ENCODE measurements around the gene PYGM.

PYGM gene

DNA sequence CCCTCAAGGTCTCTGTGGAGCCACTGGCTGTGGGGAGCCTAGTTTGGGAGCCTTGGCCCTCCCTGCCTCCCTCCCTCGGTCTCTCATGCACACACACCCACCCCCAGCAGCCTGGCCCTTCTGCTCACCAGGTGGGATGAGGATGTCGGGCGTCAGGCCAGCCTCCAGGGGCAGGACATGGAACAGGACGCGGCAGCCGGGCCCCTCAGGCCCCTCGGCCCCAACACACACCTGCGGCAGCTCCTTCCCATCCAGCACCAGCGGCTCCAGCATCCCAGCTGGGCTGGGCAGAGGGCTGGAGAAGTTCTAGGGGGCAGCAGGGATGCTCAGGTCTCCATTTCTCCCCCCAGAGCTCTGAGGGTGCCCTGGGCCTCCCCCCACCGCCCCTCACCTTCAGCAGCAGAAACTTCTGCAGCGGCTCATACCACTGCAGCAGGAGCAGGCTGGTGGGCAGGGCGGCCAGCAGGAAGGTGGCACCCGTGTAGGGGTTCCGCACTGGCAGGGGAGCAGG is 32.1 kb upstream of the PYGM start:
- DNase-seq (ENCODE audit: low read depth) = no peak

DNA sequence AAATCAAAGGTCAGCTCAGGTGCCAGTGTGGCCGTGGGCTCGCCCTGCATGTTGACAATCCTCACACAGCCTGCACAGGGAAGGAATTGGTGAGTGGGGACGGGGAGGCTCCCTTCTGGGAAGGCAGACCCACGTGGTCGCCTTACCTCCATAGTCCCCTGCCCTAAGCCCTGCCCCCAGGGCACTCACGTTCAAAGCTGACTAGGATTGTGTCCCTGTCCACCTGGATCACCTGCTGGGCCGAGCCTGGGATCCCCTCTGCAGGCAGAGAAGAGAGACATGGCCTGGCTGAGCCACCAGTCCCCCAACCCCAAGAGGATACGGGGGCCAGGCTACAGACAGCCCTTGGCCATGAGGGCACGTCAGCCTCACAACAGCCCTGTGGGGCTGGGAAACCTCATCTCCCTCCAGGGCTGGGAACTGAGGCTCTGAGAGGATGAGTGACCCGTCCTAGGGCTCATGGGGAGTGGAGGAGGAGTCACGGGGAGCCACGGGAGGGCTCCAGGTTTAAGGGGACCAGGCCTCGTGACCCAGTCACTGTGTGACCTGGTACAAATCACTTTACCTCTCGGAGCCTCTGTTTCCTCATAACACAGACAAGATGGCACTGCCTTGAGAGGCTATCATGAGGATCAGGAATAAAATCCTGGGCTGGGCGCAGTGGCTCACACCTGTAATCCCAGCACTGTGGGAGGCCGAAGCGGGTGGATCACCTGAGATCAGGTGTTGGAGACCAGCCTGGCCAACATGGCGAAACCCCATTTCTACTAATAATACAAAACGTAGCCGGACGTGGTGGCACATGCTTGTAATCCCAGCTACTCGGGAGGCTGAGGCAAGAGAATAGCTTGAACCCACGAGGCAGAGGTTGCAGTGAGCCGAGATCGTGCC is 30.7 kb upstream of the PYGM start:
- no peak for DNase-seq (ENCODE audit: low read depth)

DNA sequence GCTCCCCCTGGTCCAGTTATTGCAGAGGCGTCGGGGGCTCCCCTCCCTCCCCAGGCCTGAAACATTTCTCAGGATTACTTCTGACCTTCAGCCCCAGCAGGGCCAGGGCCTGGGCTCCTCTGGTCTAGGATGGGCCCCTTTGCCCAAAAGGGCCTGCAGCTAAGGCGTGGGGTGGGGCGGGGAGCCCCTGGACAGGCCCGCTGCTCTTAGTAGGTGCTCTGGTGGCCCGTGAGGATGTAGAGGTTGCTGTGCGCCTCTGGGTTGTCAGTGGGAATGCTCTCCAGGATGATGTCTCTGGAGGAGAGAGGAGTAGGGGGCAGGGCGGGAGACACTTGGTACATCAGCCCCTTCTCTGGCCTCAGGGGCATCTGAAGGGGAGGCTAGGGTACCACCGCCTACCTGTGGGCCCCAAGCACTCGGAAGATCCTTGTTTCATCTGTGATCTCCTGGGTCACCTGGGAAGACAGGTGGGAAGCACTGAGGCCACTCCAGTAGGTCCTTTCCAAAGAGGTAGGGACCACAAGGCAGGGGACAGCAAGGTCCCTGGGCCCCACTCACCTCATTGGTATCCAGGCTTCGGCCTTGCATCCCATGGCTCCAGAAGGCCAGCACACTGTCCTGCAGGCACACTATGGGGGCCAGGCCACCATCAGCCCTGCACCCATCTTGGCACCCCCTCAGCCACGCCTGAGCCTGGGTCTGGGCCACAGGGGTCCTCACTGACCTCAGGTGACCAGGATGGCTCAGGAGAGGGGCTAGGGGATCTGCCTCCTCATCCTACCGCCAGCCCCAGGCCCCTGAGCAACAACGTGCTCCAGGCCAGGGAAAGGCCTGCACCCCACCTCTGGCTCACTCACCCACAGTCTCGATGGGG is 29.8 kb upstream of the PYGM start:
- no peak for DNase-seq (ENCODE audit: low read depth)

DNA sequence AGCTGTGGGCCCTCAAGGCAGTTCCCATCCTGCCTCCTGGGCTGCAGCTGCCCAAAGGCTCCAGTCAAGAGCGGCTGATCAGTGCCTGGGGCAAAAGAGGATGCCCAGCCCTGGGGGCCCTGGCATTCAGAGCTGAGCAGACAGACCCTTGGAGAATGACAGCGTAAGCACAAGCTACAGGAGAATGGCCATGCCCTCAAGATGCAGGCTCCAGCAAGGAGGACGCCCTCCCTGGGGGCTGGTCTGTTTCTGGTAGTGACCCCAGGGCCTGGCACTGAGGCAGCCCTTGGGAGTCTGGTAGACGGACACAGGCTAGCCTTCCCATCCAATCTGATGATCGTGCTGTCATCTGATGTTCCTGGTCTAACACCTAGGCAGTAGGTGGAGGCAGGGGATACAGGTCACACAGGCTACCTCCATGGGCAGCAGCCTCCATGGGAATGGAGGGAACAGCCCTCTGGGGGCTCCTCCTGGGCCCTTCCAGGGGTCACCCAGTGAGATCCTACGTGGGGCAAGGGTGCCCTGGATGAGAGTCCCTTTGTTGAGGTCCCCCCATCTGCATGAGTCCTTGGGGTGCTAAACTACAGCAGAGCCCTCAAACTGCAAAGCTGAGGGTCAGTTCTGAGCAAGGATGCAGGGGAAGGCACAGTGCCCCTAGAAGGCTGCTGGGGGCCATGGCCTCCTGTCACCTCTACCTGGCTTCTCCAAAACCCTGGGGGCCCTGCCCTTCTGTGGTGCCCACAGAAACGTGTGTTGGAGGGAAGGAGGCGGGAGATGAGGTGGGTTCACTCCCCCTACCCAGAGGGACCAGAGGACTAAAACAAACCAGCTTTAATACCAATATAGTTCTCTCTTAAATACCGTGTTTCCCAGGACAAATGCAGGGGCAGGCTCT is 28.8 kb upstream of the PYGM start:
- DNase-seq (ENCODE audit: low read depth) = no peak

DNA sequence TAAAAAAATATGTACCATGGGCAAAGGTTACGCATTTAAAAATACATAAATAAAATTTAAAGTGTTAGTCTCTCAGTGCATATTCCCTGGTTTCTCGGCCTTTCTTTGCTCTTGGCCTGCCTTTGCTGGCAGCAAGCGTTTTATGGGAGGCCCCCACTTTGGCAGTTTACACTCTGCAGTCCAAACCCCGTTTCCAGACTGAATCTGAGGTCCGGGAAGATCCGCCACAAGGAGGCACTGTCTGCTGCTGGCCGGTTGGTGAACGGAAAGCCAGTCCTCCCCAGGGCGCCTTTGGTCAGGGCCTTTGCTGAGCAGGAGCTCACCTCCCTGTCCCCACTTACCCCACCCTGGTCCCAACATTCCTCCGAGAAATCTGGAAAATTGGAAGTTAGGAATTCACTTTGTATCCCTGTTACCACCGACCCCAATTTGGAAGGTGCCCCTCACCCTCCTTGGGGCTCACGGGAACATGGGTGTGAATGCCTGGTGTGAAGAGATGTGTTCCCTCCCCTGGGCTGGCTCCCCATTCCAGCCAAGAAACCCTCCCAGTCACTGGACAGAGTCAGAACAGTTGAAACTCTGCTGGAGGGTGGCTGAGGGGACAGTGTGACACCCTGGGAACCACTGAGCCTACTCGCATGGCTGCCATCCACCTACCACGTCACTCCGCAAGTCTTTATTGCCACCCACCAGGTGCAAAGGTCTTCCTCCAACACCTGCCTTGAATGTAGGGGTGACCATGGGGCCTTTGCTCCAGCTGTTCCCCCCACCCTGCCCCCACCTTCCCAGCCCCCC is 27.9 kb upstream of the PYGM start:
- no peak for DNase-seq (ENCODE audit: low read depth)

DNA sequence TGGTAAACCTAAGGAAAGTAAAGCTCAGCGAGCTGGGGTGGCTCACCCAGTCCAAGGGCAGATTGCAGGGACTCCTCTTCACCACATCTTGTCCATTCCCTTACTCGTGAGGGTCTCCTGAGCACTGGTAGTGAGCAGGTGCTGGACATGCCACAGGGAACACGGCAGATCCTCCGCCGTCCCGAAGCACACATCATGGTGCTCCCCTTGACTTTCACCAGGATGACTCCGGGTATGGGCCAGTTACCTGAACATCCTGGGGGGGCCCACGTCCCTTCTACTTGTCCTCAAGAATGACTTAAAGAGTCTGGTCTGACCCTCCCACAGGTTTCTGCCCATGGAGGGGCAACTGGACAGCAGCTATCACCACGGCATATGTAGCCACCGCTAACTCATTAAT is 26.5 kb upstream of the PYGM start:
- no peak for DNase-seq (ENCODE audit: low read depth)

DNA sequence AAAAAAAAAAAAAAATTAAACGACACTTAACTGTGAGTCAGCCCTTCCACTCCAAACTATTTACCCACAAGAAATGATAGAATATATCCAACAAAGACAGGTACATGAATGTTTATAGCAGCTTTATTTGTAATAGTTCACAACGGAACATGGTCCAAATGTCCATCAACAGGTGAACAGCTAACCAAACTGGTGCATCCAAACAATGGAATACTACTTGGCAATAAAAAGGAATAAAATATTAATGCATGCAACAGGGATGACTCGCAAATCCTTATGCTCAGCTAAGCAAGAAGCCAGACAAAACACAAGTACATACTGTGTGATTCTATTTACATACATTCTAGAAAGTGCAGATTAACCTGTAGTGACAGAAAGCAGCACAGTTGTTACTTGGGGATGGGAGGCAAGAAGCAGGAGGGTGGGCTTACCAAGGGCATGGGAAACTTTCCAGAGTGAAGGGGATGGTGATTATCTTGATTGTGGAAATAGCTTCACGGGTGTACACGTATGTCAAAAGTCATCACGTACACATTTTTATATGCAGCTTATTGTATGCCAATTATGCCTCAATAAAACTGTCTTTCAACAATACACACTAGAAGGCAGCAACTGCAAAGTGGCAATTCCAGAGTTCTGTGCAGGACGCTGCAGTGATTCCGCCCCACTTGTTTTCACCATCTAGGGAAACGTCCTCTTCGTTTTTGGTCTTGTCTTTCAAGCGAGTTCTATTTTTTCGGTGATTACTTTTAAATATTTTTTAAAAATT is 25.2 kb upstream of the PYGM start:
- DNase-seq (ENCODE audit: low read depth) = no peak

DNA sequence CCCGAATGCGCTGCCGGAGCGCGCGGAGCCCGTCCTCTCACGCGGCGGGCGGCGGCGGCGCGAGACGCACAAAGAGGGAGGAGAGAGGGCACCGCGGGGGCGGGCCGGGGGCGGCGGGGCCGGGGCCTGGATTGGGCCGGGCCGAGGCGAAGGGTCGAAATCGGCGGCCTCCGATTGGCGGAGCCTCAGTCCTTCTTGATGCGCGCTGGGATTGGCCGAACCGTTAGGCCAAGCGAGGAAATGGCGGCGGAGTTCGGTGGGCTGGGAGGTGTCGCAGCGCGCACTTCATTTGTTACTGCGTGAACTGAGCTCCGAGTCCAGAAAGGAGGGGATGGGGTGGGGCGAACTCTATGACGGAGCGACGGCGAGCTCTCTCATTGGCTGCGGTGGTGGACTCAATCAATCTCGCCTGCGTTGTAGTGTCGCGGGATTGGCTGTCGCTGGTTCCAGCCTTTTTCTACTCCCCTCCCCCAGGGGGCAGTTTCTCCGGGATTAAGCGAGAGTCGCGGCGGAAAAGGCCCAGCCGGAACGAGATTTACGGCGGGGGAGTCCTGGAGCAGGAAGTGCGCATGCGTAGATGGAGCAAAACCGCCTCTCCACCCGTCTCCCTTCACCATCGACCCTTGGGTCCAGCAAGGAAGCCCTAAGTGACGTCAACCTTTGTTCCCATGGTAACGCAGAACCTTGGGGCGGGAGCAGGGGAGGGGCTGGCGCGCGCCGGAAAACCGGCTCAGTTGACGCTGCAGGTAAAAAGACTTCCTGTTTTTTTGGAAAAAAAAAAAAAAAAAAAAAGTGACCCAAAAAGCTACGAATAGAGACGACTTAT is 18.9 kb upstream of the PYGM start, which contains the start of gene SF1:
Gene SF1 (minus strand): TSS at position 70 of the 826 bp plus-strand sequence. CDS start 150 bp downstream, outside the sequence.
- peak; percentile 98 for DNase-seq (ENCODE audit: low read depth)

DNA sequence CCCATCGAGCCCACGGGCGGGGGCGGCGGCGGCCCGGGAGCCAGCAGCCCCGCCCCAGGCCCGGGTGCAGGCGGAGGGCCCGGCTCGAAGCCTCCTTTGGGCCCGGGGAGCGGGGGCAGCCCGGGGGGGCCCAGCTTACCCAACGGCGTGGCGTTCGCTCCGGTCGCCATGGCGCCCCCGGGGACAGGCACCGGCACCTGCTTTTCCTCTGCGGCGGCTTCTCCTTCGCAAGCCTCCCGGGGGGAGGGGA is 18.4 kb upstream of the PYGM start:
- no peak for DNase-seq (ENCODE audit: low read depth)

DNA sequence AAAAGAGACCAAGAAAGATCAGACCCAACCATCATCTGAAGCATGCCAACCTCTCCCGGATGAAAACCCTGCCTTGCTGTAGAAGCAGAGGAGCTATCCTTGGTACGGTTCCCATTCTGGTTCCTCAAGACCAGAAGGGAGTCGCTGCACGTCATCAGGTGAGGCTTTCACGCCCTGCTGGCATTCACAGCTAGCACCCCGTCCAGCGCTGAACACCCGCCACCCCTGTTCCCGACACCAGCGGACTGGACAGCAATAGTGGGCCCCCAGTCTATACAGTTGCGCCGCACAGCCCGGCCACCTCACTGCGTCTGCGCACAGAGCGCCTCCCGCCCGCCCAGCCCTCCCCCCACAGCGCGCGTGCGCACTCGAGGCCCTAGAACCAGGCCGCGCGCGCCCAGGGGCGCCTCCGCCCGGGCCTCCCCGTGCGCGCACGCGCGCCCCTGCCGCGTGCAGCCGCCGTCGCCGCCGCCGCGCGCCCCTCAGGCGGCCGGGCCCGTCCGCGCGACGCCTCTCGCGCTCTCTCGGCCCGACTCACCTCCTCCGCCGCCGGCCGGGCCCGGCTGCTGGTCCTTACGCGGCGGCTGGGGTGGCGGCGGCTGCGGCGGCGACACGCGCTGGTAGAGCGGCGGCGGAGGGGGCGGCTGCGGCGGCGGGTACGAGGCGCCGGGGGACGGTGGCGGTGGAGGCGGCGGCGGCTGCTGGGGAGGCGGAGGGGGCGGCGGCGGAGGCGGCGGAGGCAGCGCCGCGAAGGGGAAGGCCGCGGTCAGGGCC is 17.9 kb upstream of the PYGM start:
- DNase-seq (ENCODE audit: low read depth) = peak; percentile 76

DNA sequence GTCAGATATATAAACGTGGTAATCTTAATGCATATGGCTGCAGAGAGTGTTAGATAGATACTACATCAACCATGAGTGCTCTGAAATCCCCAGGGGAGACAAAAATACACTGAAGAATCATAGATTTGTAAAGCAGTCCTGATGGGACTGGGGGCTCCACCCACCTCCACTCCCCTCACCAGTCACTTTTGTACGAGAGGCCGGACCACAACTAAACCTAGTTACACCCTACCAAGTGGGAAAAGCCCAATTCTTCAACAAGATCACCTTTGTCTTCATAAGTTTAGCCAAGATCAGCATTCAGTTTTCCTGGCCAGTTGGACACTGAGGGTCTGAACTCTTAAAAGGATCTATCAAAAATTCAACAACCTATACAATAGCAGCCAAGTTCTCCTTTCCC is 17.1 kb upstream of the PYGM start:
- DNase-seq (ENCODE audit: low read depth) = no peak

DNA sequence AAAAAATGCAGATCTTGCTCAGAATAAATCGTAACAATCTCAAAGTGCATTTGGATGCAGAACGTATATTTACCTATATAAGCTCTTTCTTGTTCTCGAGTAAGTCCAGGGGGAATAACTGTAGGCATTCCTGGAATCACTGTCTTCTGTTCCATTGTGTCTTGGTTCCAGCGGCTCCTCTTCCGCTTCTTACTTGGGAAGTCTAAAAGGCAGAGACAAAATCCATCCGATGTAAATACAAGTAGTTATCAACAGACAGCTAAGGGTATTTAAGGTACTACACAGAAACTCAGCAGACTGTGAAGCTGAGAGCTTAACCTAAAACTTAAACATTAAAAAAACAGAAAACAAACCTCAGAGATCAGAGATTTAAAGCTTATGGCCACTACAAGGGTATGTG is 16.7 kb upstream of the PYGM start:
- DNase-seq (ENCODE audit: low read depth) = no peak

DNA sequence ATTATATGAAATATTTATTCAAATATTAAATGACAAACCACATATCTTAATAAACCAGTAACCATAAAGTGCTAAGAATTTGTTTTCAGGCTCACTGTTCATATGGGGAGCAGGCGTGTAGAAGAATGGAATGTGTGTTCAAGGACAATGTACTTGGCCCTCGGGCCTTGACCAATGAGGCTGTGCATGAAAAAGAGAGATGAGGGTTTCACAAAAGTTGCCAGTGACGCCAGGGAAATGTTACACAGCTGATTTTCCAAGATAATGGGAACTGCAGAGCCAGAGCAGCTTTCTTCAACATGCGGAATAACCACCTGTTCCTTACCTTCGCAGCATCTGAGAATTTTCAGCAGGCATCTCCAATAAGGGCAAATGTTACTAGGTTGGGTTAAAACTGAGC is 14.4 kb upstream of the PYGM start:
- DNase-seq (ENCODE audit: low read depth) = no peak

DNA sequence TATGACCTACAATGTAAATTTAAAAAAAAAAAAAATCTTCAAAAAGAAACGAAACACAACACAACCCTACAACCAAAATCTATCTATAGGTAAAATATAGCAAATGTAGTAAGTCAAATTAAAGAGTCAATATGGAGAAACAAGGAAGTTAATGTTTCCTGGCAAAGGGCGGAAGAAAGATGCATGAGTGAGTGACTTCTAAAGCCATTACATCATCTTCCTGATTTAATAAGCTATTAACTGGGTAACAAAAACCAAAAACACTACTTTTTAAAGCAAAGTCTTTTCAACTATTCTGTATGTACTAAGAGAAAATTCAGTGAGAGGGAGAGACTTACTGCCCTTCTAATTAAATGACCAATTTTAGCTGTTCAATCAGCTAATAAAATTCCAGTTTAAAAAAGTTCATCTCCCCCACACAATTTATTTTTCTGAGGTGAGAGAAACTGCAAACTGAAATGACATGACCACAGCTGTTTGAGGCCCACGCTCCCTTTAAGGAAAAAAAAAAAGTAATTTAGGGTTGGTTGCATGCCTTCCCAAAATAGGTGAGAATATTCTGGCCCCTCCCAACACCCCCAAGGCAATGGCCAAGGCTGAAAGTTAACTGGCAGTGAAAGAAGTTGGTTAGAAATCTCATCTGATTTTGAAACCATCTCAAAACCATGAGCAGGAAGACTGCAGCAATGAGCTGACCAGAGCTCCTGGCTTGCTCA is 12.7 kb upstream of the PYGM start:
- DNase-seq (ENCODE audit: low read depth) = no peak

DNA sequence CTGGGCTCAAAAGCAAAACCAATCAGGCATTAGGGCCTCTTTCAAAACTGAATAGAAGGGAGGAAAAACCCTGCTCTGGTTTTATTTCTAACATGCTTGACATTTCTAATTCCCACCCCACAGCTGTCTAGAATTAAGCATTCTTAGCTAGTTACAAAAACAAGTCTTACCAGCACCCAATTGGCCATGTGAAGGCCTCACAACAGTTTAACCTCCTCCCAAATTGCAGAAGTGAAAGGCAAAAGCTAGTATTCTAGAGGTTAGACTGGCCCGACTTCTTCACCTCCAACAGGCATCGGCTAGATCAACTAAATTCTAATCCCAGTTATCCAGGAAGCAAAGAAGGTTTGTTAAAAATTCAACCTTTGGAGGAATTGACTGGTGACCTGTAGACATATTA is 12.1 kb upstream of the PYGM start:
- DNase-seq (ENCODE audit: low read depth) = no peak

DNA sequence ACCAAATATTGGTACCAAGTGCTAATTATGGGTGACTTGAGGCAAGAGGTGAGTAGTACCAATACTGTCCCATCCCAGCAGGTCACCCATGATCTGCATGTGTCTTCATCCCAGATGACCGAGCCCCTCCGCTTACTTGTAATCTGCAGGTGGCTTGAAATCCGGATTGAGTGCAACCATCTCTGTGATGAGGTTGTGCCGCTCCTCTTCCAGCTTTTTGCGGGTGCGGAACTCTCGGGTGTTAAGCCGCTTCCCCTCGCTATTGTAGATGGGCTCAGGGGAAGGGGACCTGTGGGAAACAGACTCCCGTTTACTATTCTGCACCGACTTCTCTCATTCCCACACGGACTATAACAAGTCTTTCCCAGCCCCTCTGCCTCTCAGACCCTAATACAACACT is 10.3 kb upstream of the PYGM start:
- no peak for DNase-seq (ENCODE audit: low read depth)

DNA sequence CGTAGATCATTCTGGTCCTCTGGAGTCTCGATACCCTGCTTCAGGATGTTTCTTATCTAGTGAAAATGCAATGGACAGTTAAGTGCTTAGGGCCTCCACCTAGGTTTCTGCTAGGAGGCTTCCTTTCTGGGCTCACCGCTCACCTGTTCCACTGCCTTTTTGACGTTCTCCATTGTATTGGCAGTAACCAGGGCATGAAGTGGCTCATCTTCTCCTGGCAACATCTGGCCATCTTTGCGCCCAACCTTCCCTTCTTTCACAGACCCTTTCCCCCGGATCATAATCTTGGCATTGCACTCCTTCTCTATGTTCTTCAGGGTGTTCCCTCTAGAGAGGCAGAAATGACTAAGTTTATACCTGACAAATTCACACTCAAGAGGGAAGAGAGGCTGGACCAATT is 9.5 kb upstream of the PYGM start:
- DNase-seq (ENCODE audit: low read depth) = no peak

DNA sequence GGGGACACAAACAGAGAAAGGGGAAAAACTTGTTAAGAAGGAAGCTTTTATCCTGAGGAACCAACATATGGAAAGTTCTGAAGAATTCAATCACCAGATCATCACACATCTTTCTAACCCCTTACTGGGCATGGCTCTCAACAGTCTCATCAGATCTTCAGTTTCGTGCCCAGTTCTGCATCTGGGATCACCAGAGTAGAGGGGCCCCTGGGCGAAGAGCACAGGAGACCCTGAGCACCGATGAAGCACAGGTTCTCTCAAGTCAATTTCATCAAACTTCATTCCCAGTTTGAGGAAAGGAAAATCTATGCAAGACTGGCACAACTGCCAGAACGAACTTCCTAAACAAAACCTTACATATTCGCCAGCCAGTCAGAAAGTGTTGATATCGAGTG is 8.5 kb upstream of the PYGM start:
- DNase-seq (ENCODE audit: low read depth) = no peak
